H1 (cell line): Measurements from ENCODE around the gene THAP7. TPM values are rescaled to one million over a fixed set of nuclear protein-coding genes. Genes with fewer than 3 reads are reported as not detected.
A peak's percentile ranks its signal among the peaks of the same experiment; 100 is the strongest.

Experiments used
- CTCF ChIA-PET: fragments of 300-600 bp; sonication (Branson Sonifier 250); formaldehyde crosslinking; loops from one replicate; lab custom pipeline; 2021; ENCODE audit not compliant: partially characterized antibody; lab: Charles Lee
- POLR2A ChIA-PET: fragments of 300-600 bp; sonication (Branson Sonifier 250); formaldehyde crosslinking; loops from one replicate; lab custom pipeline; 2021; ENCODE audit warnings: inconsistent platforms; ENCODE audit not compliant: partially characterized antibody; lab: Charles Lee
- DNase-seq, 2 experiments: peaks; one replicate each; pipeline versions ENCODE4 v3.0.0 to v3.0.0-alpha.2; 2010 to 2022; ENCODE audit warnings: low spot score in 2 of 2, low read depth in 1 of 2, mixed read lengths in 1 of 2
- FAIRE-seq: peaks from 2 replicates; lab custom pipeline; 2011; peaks lifted over from hg19 to GRCh38; lab: Jason Lieb, UNC
- H2AFZ ChIP-seq: 2 replicates; pipeline ENCODE4 v1.8.1; 2012; ENCODE audit warnings: low read length, inconsistent platforms
- H2AK5ac ChIP-seq: 2 replicates; pipeline ENCODE4 v1.6.1; 2013; ENCODE audit warnings: low read depth, low read length
- H2BK120ac ChIP-seq: replicated peaks from 2 replicates; pipeline ENCODE3; 2013; ENCODE audit warnings: low read depth, low read length, inconsistent platforms
- H2BK12ac ChIP-seq: 2 replicates; pipeline ENCODE4 v1.6.1; 2013; ENCODE audit warnings: low read depth, low read length
- H2BK15ac ChIP-seq: 2 replicates; pipeline ENCODE4 v1.6.1; 2013; ENCODE audit warnings: low read length
- H2BK20ac ChIP-seq: 2 replicates; pipeline ENCODE4 v1.6.1; 2013; ENCODE audit warnings: low read length
- H2BK5ac ChIP-seq: 2 replicates; pipeline ENCODE4 v1.6.1; 2013; ENCODE audit warnings: low read depth, low read length
- H3K14ac ChIP-seq: 2 replicates; pipeline ENCODE4 v1.6.1; 2013; ENCODE audit warnings: inconsistent platforms; ENCODE audit not compliant: insufficient read length
- H3K18ac ChIP-seq: 2 replicates; pipeline ENCODE4 v1.6.1; 2013; ENCODE audit warnings: low read length; ENCODE audit errors: extremely low read depth
- H3K23ac ChIP-seq: 2 replicates; pipeline ENCODE4 v1.6.1; 2013; ENCODE audit warnings: inconsistent platforms; ENCODE audit not compliant: insufficient read length
- H3K23me2 ChIP-seq: 2 replicates; pipeline ENCODE4 v1.6.1; 2013; ENCODE audit warnings: low read depth, low read length
- H3K27ac ChIP-seq: 2 replicates; pipeline ENCODE4 v1.6.1; 2011; ENCODE audit warnings: low read depth, low read length, inconsistent platforms
- H3K27me3 ChIP-seq, 4 experiments: replicated peaks in 1 of 4; 1 replicate in 1 of 4; 2 replicates in 3 of 4; pipeline versions ENCODE4 v1.6.1 to v1.8.1; 2011 to 2013; ENCODE audit warnings: low read length in 3 of 4, mild to moderate bottlenecking in 3 of 4, inconsistent platforms in 2 of 4, mixed read lengths in 2 of 4, moderate library complexity in 1 of 4; ENCODE audit not compliant: control insufficient read depth in 3 of 4, insufficient read depth in 3 of 4; ENCODE audit errors: extremely low read depth in 1 of 4
- H3K36me3 ChIP-seq, 4 experiments: 2 replicates each; pipeline versions ENCODE4 v1.6.1 to v1.8.1; 2011 to 2013; ENCODE audit warnings: mild to moderate bottlenecking in 4 of 4, low read length in 3 of 4, moderate library complexity in 2 of 4, control low read depth in 1 of 4, inconsistent platforms in 1 of 4; ENCODE audit not compliant: insufficient read depth in 4 of 4, control insufficient read depth in 2 of 4
- H3K4ac ChIP-seq: replicated peaks from 2 replicates; pipeline ENCODE3; 2013; ENCODE audit warnings: low read length, low read depth, mixed read lengths, inconsistent platforms; ENCODE audit not compliant: insufficient read length
- H3K4me1 ChIP-seq, 4 experiments: replicated peaks in 1 of 4; 1 replicate in 1 of 4; 2 replicates in 3 of 4; pipeline versions ENCODE4 v1.6.1 to v1.8.1; 2011 to 2013; ENCODE audit warnings: low read length in 3 of 4, inconsistent platforms in 2 of 4, mixed read lengths in 1 of 4; ENCODE audit not compliant: insufficient read depth in 4 of 4, control insufficient read depth in 3 of 4
- H3K4me2 ChIP-seq, 2 experiments: 2 replicates each; pipeline versions ENCODE4 v1.6.1 to v1.8.1; 2011 to 2013; ENCODE audit warnings: low read depth in 2 of 2, low read length in 2 of 2, control low read depth in 1 of 2, inconsistent platforms in 1 of 2, mild to moderate bottlenecking in 1 of 2; ENCODE audit not compliant: insufficient read depth in 1 of 2
- H3K4me3 ChIP-seq, 4 experiments: fragments of 200-600, 300-600 bp in 1 of 4; sonication (generic), shearing (Covaris generic), sonication (Bioruptor Twin) in 1 of 4; 2 replicates each; pipeline versions ENCODE4 v1.5.1 to v1.8.1; 2011 to 2016; ENCODE audit warnings: low read length in 4 of 4, low read depth in 3 of 4, control low read depth in 2 of 4, inconsistent platforms in 2 of 4, mild to moderate bottlenecking in 2 of 4, mixed read lengths in 1 of 4, moderate library complexity in 1 of 4; ENCODE audit not compliant: insufficient read depth in 2 of 4; ENCODE audit errors: extremely low read depth in 1 of 4
- H3K56ac ChIP-seq: replicated peaks from 2 replicates; pipeline ENCODE3; 2013; ENCODE audit warnings: low read depth, mild to moderate bottlenecking, mixed read lengths, low read length, inconsistent platforms; ENCODE audit not compliant: insufficient read length
- H3K79me1 ChIP-seq: 2 replicates; pipeline ENCODE4 v1.6.1; 2013; ENCODE audit warnings: low read depth, low read length, control low read depth
- H3K79me2 ChIP-seq, 2 experiments: 2 replicates each; pipeline versions ENCODE4 v1.6.1 to v1.8.1; 2012 to 2013; ENCODE audit warnings: low read length in 2 of 2, mild to moderate bottlenecking in 2 of 2, inconsistent platforms in 1 of 2; ENCODE audit not compliant: insufficient read depth in 2 of 2, control insufficient read depth in 1 of 2
- H3K9ac ChIP-seq, 4 experiments: replicated peaks in 1 of 4; 1 replicate in 1 of 4; 2 replicates in 3 of 4; pipeline versions ENCODE4 v1.6.1 to v1.8.1; 2011 to 2013; ENCODE audit warnings: low read depth in 3 of 4, low read length in 3 of 4, control low read depth in 2 of 4, mild to moderate bottlenecking in 2 of 4, moderate library complexity in 2 of 4, inconsistent platforms in 1 of 4; ENCODE audit errors: extremely low read depth in 1 of 4
- H3K9me3 ChIP-seq, 2 experiments: 2 replicates each; pipeline versions ENCODE4 v1.6.1 to v1.8.1; 2012 to 2013; ENCODE audit warnings: mild to moderate bottlenecking in 2 of 2, moderate library complexity in 2 of 2, control low read depth in 1 of 2, inconsistent platforms in 1 of 2, low read depth in 1 of 2, low read length in 1 of 2, mixed read lengths in 1 of 2; ENCODE audit not compliant: insufficient read depth in 2 of 2
- H4K20me1 ChIP-seq, 2 experiments: replicated peaks in 1 of 2; 2 replicates each; pipeline versions ENCODE3 to v1.8.1; 2011 to 2013; ENCODE audit warnings: inconsistent platforms in 2 of 2, low read length in 2 of 2, mild to moderate bottlenecking in 1 of 2; ENCODE audit not compliant: insufficient read depth in 2 of 2, control insufficient read depth in 1 of 2
- H4K5ac ChIP-seq: 2 replicates; pipeline ENCODE4 v1.6.1; 2013; ENCODE audit warnings: low read length, low read depth, mixed read lengths, inconsistent platforms; ENCODE audit not compliant: insufficient read length
- H4K8ac ChIP-seq: 2 replicates; pipeline ENCODE4 v1.8.0; 2013; ENCODE audit warnings: mild to moderate bottlenecking, moderate library complexity, low read length, inconsistent platforms; ENCODE audit not compliant: insufficient read depth; ENCODE audit errors: extremely low read depth
- H4K91ac ChIP-seq: replicated peaks from 2 replicates; pipeline ENCODE3; 2013; ENCODE audit warnings: low read length, mixed read lengths, inconsistent platforms; ENCODE audit not compliant: insufficient read length
- BACH1 ChIP-seq: IDR thresholded peaks from 2 replicates; pipeline ENCODE4 v1.6.1; 2012; ENCODE audit warnings: low read length, improper control_type of control experiment
- CBX8 ChIP-seq: fragments of 300-800, 300-1000 bp; sonication (generic); IDR thresholded peaks from 2 replicates; pipeline ENCODE4 v1.7.1; 2016; ENCODE audit warnings: low read depth, low read length, borderline replicate concordance
- CHD2 ChIP-seq: IDR thresholded peaks from 2 replicates; pipeline ENCODE4 v1.6.1; 2012; ENCODE audit warnings: low read length, improper control_type of control experiment
- CTBP2 ChIP-seq: IDR thresholded peaks from 2 replicates; pipeline ENCODE4 v1.7.0; 2011; ENCODE audit warnings: borderline replicate concordance, mild to moderate bottlenecking, moderate library complexity, mixed read lengths, low read length; ENCODE audit not compliant: insufficient read depth, insufficient read length
- EGR1 ChIP-seq: IDR thresholded peaks from 2 replicates; pipeline ENCODE4 v1.6.1; 2011; ENCODE audit warnings: low read depth, low read length, borderline replicate concordance
- GABPA ChIP-seq: IDR thresholded peaks from 2 replicates; pipeline ENCODE4 v1.6.1; 2011; ENCODE audit warnings: mild to moderate bottlenecking, low read length, moderate library complexity, borderline replicate concordance; ENCODE audit not compliant: insufficient read depth
- HDAC2 ChIP-seq, 2 experiments: fragments of 300-600 bp in 1 of 2; sonication (generic) in 1 of 2; IDR thresholded peaks; 2 replicates each; pipeline ENCODE4 v1.6.1; 2011 to 2012; ENCODE audit warnings: low read depth in 2 of 2, low read length in 2 of 2, mild to moderate bottlenecking in 2 of 2, moderate library complexity in 2 of 2, borderline replicate concordance in 1 of 2, inconsistent platforms in 1 of 2
- KDM1A ChIP-seq: fragments of 200-600, 300-600 bp; sonication (generic); IDR thresholded peaks from 2 replicates; pipeline ENCODE4 v1.7.1; 2016; ENCODE audit warnings: mild to moderate bottlenecking, low read length, borderline replicate concordance
- POU5F1 ChIP-seq: IDR thresholded peaks from 2 replicates; pipeline ENCODE4 v1.6.1; 2011; ENCODE audit warnings: low read depth, mild to moderate bottlenecking, low read length, moderate library complexity
- TCF12 ChIP-seq: IDR thresholded peaks from 2 replicates; pipeline ENCODE4 v1.6.1; 2011; ENCODE audit warnings: low read depth, mild to moderate bottlenecking, low read length
- WGBS, 2 experiments: shearing (Covaris generic) in 1 of 2; methylation state at CpG; one replicate each; pipeline versions ENCODE4 v1.1.6 to v1.1.7; 2013 to 2015; ENCODE audit warnings: low lambda C conversion rate in 2 of 2, mixed read lengths in 2 of 2, inconsistent platforms in 1 of 2, low coverage in 1 of 2, missing lambda C conversion rate in 1 of 2; ENCODE audit not compliant: insufficient replicate concordance in 2 of 2, insufficient coverage in 1 of 2, insufficient read length in 1 of 2; ENCODE audit errors: extremely low coverage in 1 of 2, missing lambda C conversion rate in 1 of 2; 5-methylcytosine and 5-hydroxymethylcytosine counted together
- polyA plus RNA-seq, 7 experiments: library from polyadenylated mRNA; depleted of rRNA in 3 of 7; stranded (reverse) in 5 of 7; unstranded in 2 of 7; fragments of >200 nt in 5 of 7; fragments of 200-250 nt in 2 of 7; gene quantifications; 1 replicate in 5 of 7; 2 replicates in 1 of 7; 4 replicates in 1 of 7; pipeline versions ENCODE4 v1.2.1 to v1.2.3, GENCODE V29; 2011 to 2013; ENCODE audit warnings: missing spikeins in 2 of 7, mixed read lengths in 2 of 7
- total RNA-seq: library from RNA; stranded (reverse); fragmentation: NEBNext Ultra II Directional; extraction: Animal tissue kit (Norgen Biotek cat#: 25700); gene quantifications from 2 replicates; pipeline ENCODE4 v1.2.1, GENCODE V29; 2021
- TF ChIP-seq, protein P1 (sequence below): IDR thresholded peaks from 2 replicates; pipeline ENCODE4 v1.6.1; 2012; ENCODE audit warnings: inconsistent platforms

THAP7 gene
- total and polyA plus RNA-seq, 2 of the 8 experiments (the other 6 are each of a cell fraction or from before 2014, with no cell fraction given): 16.9 to 32.5 TPM

DNA sequence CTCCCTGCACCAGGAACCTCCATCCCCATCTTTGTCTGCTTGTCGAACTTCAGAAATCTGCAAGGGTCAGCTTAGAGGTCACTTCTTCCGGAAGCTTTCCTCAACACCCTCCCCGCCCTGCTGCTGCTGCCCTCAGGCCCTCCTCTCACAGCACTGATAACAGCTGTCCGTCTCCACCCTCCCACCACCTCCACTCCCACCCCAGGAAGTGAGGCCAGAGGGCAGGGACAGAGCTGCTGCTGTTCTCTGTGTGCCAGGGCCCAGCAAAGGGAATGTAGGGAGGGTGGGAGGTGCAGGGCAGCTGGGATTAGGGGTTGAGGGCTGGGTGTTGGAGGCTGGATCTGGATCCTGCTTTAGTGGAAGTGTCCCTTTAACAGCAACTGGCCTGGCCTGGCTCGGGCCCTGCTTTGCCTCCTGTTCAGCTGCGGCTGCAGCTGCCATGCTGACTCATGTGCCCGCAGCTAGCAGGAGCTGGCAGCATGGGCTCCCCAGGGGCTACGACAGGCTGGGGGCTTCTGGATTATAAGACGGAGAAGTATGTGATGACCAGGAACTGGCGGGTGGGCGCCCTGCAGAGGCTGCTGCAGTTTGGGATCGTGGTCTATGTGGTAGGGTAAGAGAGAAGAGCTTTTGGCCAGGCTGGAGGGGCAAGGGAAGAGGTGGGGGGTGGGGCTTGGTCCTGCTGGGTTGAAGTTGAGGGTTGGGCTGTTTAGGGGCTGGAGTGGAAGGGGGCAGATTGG, 13.0 kb upstream of the THAP7 start, which contains the start of gene P2RX6:
TSS of gene P2RX6 (plus strand) at position 440 of the 740 bp plus-strand sequence. CDS start at position 450, 10 bp downstream.
- H2BK15ac ChIP-seq: 0 out of 2 replicates have a peak within 1 kb of the TSS, but pooled peaks have one; percentile 25
- FAIRE-seq: no peak
- no peaks in the 10 kb centered on the region for H3K9me3 ChIP-seq
- peak within 1 kb of the TSS; percentile 83 for H4K8ac ChIP-seq
- peak within 1 kb of the TSS; percentile 10 for H4K91ac ChIP-seq
- no peak within 1 kb of the TSS for H3K23ac ChIP-seq
- 81% methylated on average over 12 of the region's 12 CpGs; no CpG with 5 or more reads in 1 of the 2 experiments for WGBS, 2 experiments
- H3K18ac ChIP-seq: peak within 1 kb of the TSS; percentile 13
- H2BK120ac ChIP-seq: no peak within 1 kb of the TSS
- peak within 1 kb of the TSS; percentile 68 to 97 for H3K4me2 ChIP-seq
- ChIA-PET POLR2A (interaction anchor here (0.8 to 2.2 kb wide), 2 partner anchors 11 to 12 kb away, joined by 3 to 5 read pairs; no protein-coding TSS in a partner anchor), CTCF (interaction anchor here (0.8 to 1.7 kb wide), 4 partner anchors 11 to 90 kb away, joined by 3 to 5 read pairs (median 4); partner anchors contain the start of gene LZTR1)
- no peak within 1 kb of the TSS for H3K14ac ChIP-seq
- H2BK20ac ChIP-seq: no peak within 1 kb of the TSS
- no peaks in the 10 kb centered on the region; the same call in 1 of the 2 replicates for H3K79me1 ChIP-seq
- peak within 1 kb of the TSS; percentile 35; the same call in 1 of the 2 replicates for H2AFZ ChIP-seq
- H3K4me1 ChIP-seq: peaks cover 10 to 26% (median 15%) of the 10 kb centered on the region in 4 experiments
- peaks cover 0 to 2% of the 10 kb centered on the region in 2 experiments for H4K20me1 ChIP-seq
- peak within 1 kb of the TSS; percentile 44; the same call in 1 of the 2 replicates for H2BK5ac ChIP-seq
- peak within 1 kb of the TSS; percentile 28 for H4K5ac ChIP-seq
- no peak within 1 kb of the TSS for H2BK12ac ChIP-seq
- no peak for DNase-seq
- H3K23me2 ChIP-seq: peaks cover 6% of the 10 kb centered on the region; the same call in 1 of the 2 replicates
- H3K27me3 ChIP-seq: peaks cover 0 to 4% (median 3%) of the 10 kb centered on the region in 4 experiments; a peak in 4 of 7 replicates
- peak within 1 kb of the TSS; percentile 74 for H3K56ac ChIP-seq
- H3K79me2 ChIP-seq: no peaks in the 10 kb centered on the region
- H3K36me3 ChIP-seq: no peaks in the 10 kb centered on the region
- H3K4ac ChIP-seq: peak within 1 kb of the TSS; percentile 53
- H3K4me3 ChIP-seq: peak within 1 kb of the TSS; percentile 51 to 75 (median 64)
- H3K9ac ChIP-seq: peak within 1 kb of the TSS in 1 of 4 experiments; percentile 31; a peak in 2 of 7 replicates
- no peak within 1 kb of the TSS for H2AK5ac ChIP-seq
- no peak within 1 kb of the TSS for H3K27ac ChIP-seq
- no peak for TF ChIP-seq KDM1A
- no peak for TF ChIP-seq EGR1
- no peak for TF ChIP-seq BACH1
- no peak for TF ChIP-seq GABPA
- TF ChIP-seq CHD2: no peak
- TF ChIP-seq, protein P1, sequence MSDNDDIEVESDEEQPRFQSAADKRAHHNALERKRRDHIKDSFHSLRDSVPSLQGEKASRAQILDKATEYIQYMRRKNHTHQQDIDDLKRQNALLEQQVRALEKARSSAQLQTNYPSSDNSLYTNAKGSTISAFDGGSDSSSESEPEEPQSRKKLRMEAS: no peak
- no peak for TF ChIP-seq CBX8
- TF ChIP-seq POU5F1: no peak
- TF ChIP-seq HDAC2 (IDR thresholded peaks at IDR 0.05; ENCODE audit: borderline replicate concordance in 1 of 2, low read depth in 2 of 2, low read length in 2 of 2): no peak
- no peak for TF ChIP-seq TCF12
- TF ChIP-seq CTBP2: no peak
